Neural crest cell (in vitro differentiated cells): ENCODE results near the gene FOXRED2. TPM values are rescaled to one million over a fixed set of nuclear protein-coding genes. Genes with fewer than 3 reads are reported as not detected.

ENCODE experiments used
- DNase-seq: peaks from one replicate; pipeline ENCODE4 v3.0.0; 2021; ENCODE audit warnings: low read depth, mixed read lengths, low spot score
- H3K27ac Mint-ChIP-seq: one replicate; pipeline ENCODE4 v1.8.0; 2021; ENCODE audit warnings: mild to moderate bottlenecking, mixed read lengths; ENCODE audit not compliant: unreplicated experiment
- H3K27me3 Mint-ChIP-seq: 2 replicates; pipeline ENCODE4 v1.8.0; 2021; ENCODE audit warnings: low read depth, mild to moderate bottlenecking, mixed read lengths
- H3K36me3 Mint-ChIP-seq: 2 replicates; pipeline ENCODE4 v1.8.0; 2021; ENCODE audit warnings: low read depth, mild to moderate bottlenecking, mixed read lengths
- H3K4me1 Mint-ChIP-seq: 2 replicates; pipeline ENCODE4 v1.8.0; 2021; ENCODE audit warnings: mixed read lengths
- H3K4me3 Mint-ChIP-seq: one replicate; pipeline ENCODE4 v1.8.0; 2021; ENCODE audit warnings: mild to moderate bottlenecking, mixed read lengths
- H3K9me3 Mint-ChIP-seq: 2 replicates; pipeline ENCODE4 v1.8.0; 2021; ENCODE audit warnings: mixed read lengths
- total RNA-seq: library from RNA; stranded (reverse); gene quantifications from 2 replicates; pipeline ENCODE4 v1.2.1, GENCODE V29; 2021
- TF ChIP-seq, protein P1 (sequence below): fragments of 200-600 bp; sonication (generic); conservative IDR thresholded peaks from 2 replicates; pipeline ENCODE4 v1.5.0; 2021; ENCODE audit warnings: antibody characterized with exemption, mild to moderate bottlenecking

The FOXRED2 gene
- total RNA-seq, 1 donor from 2014 or later: 45.1 TPM

DNA sequence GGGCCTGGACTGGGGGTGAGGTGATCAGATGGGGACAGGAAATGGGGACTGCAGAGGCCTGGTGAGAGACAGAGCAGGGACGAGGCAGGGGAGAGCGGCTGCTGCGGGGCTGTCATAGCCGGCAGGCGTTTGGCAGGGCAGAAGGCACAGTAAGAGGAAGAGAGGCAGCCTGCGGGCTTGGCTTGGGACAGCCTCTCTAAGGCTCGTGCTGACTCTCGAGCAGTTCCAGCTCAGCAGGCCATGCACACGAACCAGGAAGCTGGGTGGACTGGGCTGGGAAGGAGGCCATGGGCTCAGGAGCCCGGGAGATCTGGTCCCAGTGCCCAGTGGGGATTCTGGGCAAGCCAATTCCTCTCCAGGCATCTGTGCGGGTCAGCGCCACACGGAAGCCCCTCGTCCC lies 41.8 kb upstream of the FOXRED2 start:
- Mint-ChIP-seq H3K27ac (no peak overlapping the region), H3K36me3 (no peaks in the 10 kb centered on the region), H3K4me1 (peaks cover 16% of the 10 kb centered on the region), H3K4me3 (no peak overlapping the region), H3K9me3 (no peaks in the 10 kb centered on the region), H3K27me3 (peaks cover 41% of the 10 kb centered on the region)
- DNase-seq: no peak
- TF ChIP-seq, protein P1, sequence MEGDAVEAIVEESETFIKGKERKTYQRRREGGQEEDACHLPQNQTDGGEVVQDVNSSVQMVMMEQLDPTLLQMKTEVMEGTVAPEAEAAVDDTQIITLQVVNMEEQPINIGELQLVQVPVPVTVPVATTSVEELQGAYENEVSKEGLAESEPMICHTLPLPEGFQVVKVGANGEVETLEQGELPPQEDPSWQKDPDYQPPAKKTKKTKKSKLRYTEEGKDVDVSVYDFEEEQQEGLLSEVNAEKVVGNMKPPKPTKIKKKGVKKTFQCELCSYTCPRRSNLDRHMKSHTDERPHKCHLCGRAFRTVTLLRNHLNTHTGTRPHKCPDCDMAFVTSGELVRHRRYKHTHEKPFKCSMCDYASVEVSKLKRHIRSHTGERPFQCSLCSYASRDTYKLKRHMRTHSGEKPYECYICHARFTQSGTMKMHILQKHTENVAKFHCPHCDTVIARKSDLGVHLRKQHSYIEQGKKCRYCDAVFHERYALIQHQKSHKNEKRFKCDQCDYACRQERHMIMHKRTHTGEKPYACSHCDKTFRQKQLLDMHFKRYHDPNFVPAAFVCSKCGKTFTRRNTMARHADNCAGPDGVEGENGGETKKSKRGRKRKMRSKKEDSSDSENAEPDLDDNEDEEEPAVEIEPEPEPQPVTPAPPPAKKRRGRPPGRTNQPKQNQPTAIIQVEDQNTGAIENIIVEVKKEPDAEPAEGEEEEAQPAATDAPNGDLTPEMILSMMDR: no peak

DNA sequence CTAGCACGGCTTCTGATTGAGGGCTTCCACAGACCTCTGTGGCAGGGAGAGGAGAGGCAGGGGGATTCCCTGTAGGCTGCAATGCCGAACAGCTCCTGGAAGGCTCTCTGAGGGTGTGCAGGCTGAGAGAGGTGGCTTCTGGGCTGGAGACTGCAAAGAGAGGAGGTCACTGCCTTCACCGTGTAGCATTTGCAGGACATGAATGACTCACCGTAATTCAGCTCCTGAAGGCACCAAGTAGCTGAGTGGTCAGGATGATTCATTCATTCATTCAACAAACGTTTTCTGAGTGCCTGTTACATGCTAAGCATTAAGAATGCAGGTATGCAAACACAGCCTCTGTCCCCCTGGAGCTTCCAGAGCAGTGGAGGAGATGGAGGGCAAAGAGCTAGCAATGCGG lies 40.1 kb upstream of the FOXRED2 start:
- Mint-ChIP-seq H3K4me1 (peaks cover 16% of the 10 kb centered on the region), H3K36me3 (no peaks in the 10 kb centered on the region), H3K4me3 (no peak overlapping the region), H3K9me3 (no peaks in the 10 kb centered on the region), H3K27me3 (peaks cover 41% of the 10 kb centered on the region), H3K27ac (no peak overlapping the region)
- no peak for DNase-seq
- TF ChIP-seq, protein P1: no peak

DNA sequence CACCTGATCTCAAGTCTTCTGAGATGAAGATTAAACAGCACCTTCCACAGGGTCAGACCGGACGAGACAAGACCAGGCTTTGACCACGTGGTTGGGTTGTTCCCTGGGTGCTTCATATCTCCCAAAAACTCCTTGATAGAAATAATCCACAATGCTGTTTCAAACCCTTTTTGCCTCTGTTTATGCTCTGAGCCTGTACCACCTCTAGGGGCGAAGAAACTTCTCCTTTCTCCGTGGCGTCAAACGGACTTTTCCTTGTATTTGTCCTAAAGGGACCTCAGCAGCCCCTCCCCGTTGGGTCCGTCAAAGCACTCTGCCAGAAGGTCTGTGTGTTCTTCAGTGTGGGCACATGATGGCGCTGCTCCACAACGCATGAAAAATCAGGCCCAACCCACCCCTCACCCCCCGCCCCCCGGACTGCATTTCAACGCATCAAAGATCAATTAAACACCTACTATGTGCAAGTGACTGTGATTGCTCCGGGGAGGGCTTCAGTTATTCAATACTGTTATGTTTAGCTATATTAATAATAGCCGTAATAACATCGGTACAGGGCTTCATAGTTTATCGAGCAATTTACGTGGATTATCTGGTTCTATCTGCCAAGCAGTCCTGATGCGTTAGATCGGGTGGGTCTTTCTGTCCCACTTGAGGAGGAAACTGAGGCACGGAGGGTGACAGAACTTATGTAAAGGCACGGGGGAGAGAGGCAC lies 39.4 kb upstream of the FOXRED2 start:
- Mint-ChIP-seq H3K36me3 (no peaks in the 10 kb centered on the region), H3K27ac (no peak overlapping the region), H3K4me3 (no peak overlapping the region)

DNA sequence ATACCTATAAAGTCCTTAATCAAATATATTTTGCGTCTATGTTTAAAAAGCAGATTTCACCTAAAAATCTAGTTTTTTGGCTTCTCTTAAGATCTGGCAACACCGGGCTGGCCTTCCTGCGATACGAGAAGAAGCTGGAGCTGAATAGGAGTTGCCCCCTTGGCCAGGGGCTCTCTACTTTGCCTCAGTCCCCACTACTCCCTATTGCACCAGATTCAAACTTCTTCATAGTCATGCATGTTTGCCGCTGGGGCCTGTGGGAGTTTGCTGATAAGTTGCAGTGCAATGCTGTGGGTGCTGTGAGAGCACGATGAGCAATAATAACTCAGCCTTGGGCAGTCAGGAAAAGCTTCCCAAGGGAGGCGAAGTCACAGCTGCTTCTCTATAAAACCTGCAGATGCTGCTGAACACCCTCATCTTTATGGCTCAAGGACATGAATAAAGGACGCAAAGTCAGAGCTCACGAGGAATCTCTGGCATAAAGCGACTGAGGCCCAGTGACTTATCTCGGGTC lies 37.3 kb upstream of the FOXRED2 start:
- TF ChIP-seq, protein P1: no peak

More for the DNA sequence above, 39.4 kb upstream of the FOXRED2 start:
- DNase-seq: peak; percentile 41
- Mint-ChIP-seq H3K9me3 (no peaks in the 10 kb centered on the region), H3K27me3 (peaks cover 35% of the 10 kb centered on the region), H3K4me1 (peaks cover 16% of the 10 kb centered on the region)
- TF ChIP-seq, protein P1: peak; percentile 79

DNA sequence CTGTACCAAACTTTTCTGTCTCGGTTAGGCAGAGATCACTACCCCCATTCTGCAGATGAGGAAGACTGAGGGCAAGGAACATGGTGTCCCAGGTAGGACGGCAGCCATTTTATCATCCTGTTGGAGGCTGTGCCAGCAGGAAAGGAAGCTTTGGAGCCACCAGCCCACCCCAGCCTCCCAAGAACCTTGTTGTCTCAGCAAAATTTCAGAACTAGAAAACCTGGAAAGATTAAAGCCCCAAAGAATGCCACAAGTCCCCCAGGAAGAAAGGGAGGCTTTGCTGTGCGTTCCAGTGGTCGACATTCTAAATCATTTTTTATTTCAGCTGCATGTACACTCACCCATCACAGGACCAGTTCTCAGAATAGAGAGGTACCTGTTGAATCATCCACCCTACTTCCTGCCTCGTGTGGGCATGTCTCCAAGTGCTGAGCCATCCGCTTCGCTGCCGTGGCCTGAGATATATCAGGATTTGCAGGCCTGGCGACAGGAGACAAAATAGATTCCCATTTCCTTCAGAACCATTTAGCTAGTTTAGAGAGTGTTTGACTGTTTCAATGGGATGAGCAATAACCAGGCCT lies 35.1 kb upstream of the FOXRED2 start:
- H3K4me1 Mint-ChIP-seq: peaks cover 5% of the 10 kb centered on the region
- H3K4me3 Mint-ChIP-seq: no peak overlapping the region
- no peak for DNase-seq
- H3K27me3 Mint-ChIP-seq: peaks cover 15% of the 10 kb centered on the region
- no peaks in the 10 kb centered on the region for H3K9me3 Mint-ChIP-seq
- H3K27ac Mint-ChIP-seq: no peak overlapping the region
- H3K36me3 Mint-ChIP-seq: no peaks in the 10 kb centered on the region
- TF ChIP-seq, protein P1: no peak

More for the DNA sequence above, 37.3 kb upstream of the FOXRED2 start:
- no peak for DNase-seq
- Mint-ChIP-seq H3K4me3 (no peak overlapping the region), H3K27ac (no peak overlapping the region), H3K36me3 (no peaks in the 10 kb centered on the region), H3K27me3 (peaks cover 28% of the 10 kb centered on the region), H3K4me1 (peaks cover 14% of the 10 kb centered on the region), H3K9me3 (no peaks in the 10 kb centered on the region)
